ENCODE data around the gene LMF1.

The LMF1 gene

GRCh38 chr16:901715-902601 lies 68.8 kb downstream of the LMF1 start:
- no peak overlapping the region for H3K9ac ChIP-seq (ENCODE audit: low read depth, low read length)
- H3K9me3 ChIP-seq (ENCODE audit: insufficient read depth, low read depth, low read length): peaks cover 11% of the 10 kb centered on the region
- no peaks in the 10 kb centered on the region for H3K36me3 ChIP-seq (ENCODE audit: insufficient read depth, low read depth, low read length)
- H3K4me1 ChIP-seq (ENCODE audit: insufficient read depth, low read length): no peaks in the 10 kb centered on the region
- H3K27ac ChIP-seq (ENCODE audit: low read length): no peak overlapping the region
- no peaks in the 10 kb centered on the region for H3K27me3 ChIP-seq (ENCODE audit: insufficient read depth, low read length)
- no peak overlapping the region for H3K4me3 ChIP-seq (ENCODE audit: low read length)

- no peaks in the 10 kb centered on the region for H3K4me1 ChIP-seq (ENCODE audit: insufficient read depth, low read length)
- no peak overlapping the region for H3K4me3 ChIP-seq (ENCODE audit: low read length)
- H3K27ac ChIP-seq (ENCODE audit: low read length): no peak overlapping the region
- no peaks in the 10 kb centered on the region for H3K36me3 ChIP-seq (ENCODE audit: insufficient read depth, low read depth, low read length)
- no peaks in the 10 kb centered on the region for H3K27me3 ChIP-seq (ENCODE audit: insufficient read depth, low read length)
- no peak overlapping the region for H3K9ac ChIP-seq (ENCODE audit: low read depth, low read length)
- H3K9me3 ChIP-seq (ENCODE audit: insufficient read depth, low read depth, low read length): peaks cover 10% of the 10 kb centered on the region
Observed at GRCh38 chr16:901149-901548, 69.6 kb downstream of the LMF1 start.

GRCh38 chr16:900211-900610 lies 70.6 kb downstream of the LMF1 start:
- Histone ChIP-seq H3K4me1 (ENCODE audit: insufficient read depth, low read length) (no peaks in the 10 kb centered on the region), H3K9me3 (ENCODE audit: insufficient read depth, low read depth, low read length) (0 out of 2 replicates have a peak, but pooled peaks cover under 1% of the 10 kb centered on the region), H3K36me3 (ENCODE audit: insufficient read depth, low read depth, low read length) (no peaks in the 10 kb centered on the region), H3K27ac (ENCODE audit: low read length) (no peak overlapping the region), H3K4me3 (ENCODE audit: low read length) (no peak overlapping the region), H3K9ac (ENCODE audit: low read depth, low read length) (no peak overlapping the region), H3K27me3 (ENCODE audit: insufficient read depth, low read length) (no peaks in the 10 kb centered on the region)

- Histone ChIP-seq H3K4me1 (ENCODE audit: insufficient read depth, low read length) (no peaks in the 10 kb centered on the region), H3K9me3 (ENCODE audit: insufficient read depth, low read depth, low read length) (no peaks in the 10 kb centered on the region), H3K9ac (ENCODE audit: low read depth, low read length) (no peak overlapping the region), H3K27me3 (ENCODE audit: insufficient read depth, low read length) (no peaks in the 10 kb centered on the region), H3K36me3 (ENCODE audit: insufficient read depth, low read depth, low read length) (no peaks in the 10 kb centered on the region), H3K4me3 (ENCODE audit: low read length) (no peak overlapping the region), H3K27ac (ENCODE audit: low read length) (no peak overlapping the region)
Observed at GRCh38 chr16:899683-900060, 71.1 kb downstream of the LMF1 start.

GRCh38 chr16:898761-899682 lies 71.8 kb downstream of the LMF1 start:
- H3K9ac ChIP-seq (ENCODE audit: low read depth, low read length): no peak overlapping the region

GRCh38 chr16:898216-898615 lies 72.6 kb downstream of the LMF1 start:
- Histone ChIP-seq H3K36me3 (ENCODE audit: insufficient read depth, low read depth, low read length) (no peaks in the 10 kb centered on the region), H3K4me3 (ENCODE audit: low read length) (no peak overlapping the region), H3K9ac (ENCODE audit: low read depth, low read length) (no peak overlapping the region), H3K9me3 (ENCODE audit: insufficient read depth, low read depth, low read length) (no peaks in the 10 kb centered on the region), H3K4me1 (ENCODE audit: insufficient read depth, low read length) (no peaks in the 10 kb centered on the region), H3K27me3 (ENCODE audit: insufficient read depth, low read length) (no peaks in the 10 kb centered on the region), H3K27ac (ENCODE audit: low read length) (no peak overlapping the region)

More at GRCh38 chr16:898761-899682, 71.8 kb downstream of the LMF1 start:
- Histone ChIP-seq H3K27ac (ENCODE audit: low read length) (no peak overlapping the region), H3K27me3 (ENCODE audit: insufficient read depth, low read length) (no peaks in the 10 kb centered on the region), H3K9me3 (ENCODE audit: insufficient read depth, low read depth, low read length) (no peaks in the 10 kb centered on the region), H3K4me1 (ENCODE audit: insufficient read depth, low read length) (no peaks in the 10 kb centered on the region), H3K36me3 (ENCODE audit: insufficient read depth, low read depth, low read length) (no peaks in the 10 kb centered on the region), H3K4me3 (ENCODE audit: low read length) (no peak overlapping the region)

GRCh38 chr16:897701-898100 lies 73.1 kb downstream of the LMF1 start:
- no peaks in the 10 kb centered on the region for H3K9me3 ChIP-seq (ENCODE audit: insufficient read depth, low read depth, low read length)
- H3K4me1 ChIP-seq (ENCODE audit: insufficient read depth, low read length): no peaks in the 10 kb centered on the region
- H3K9ac ChIP-seq (ENCODE audit: low read depth, low read length): no peak overlapping the region
- H3K36me3 ChIP-seq (ENCODE audit: insufficient read depth, low read depth, low read length): no peaks in the 10 kb centered on the region
- no peak overlapping the region for H3K4me3 ChIP-seq (ENCODE audit: low read length)
- no peak overlapping the region for H3K27ac ChIP-seq (ENCODE audit: low read length)
- no peaks in the 10 kb centered on the region for H3K27me3 ChIP-seq (ENCODE audit: insufficient read depth, low read length)

- Histone ChIP-seq H3K4me1 (ENCODE audit: insufficient read depth, low read length) (no peaks in the 10 kb centered on the region), H3K27ac (ENCODE audit: low read length) (no peak overlapping the region), H3K9me3 (ENCODE audit: insufficient read depth, low read depth, low read length) (no peaks in the 10 kb centered on the region), H3K4me3 (ENCODE audit: low read length) (no peak overlapping the region), H3K27me3 (ENCODE audit: insufficient read depth, low read length) (no peaks in the 10 kb centered on the region), H3K36me3 (ENCODE audit: insufficient read depth, low read depth, low read length) (no peaks in the 10 kb centered on the region), H3K9ac (ENCODE audit: low read depth, low read length) (no peak overlapping the region)
Observed at GRCh38 chr16:897200-897543, 73.6 kb downstream of the LMF1 start.

GRCh38 chr16:896261-897199 lies 74.3 kb downstream of the LMF1 start:
- no peaks in the 10 kb centered on the region for H3K27me3 ChIP-seq (ENCODE audit: insufficient read depth, low read length)
- H3K9me3 ChIP-seq (ENCODE audit: insufficient read depth, low read depth, low read length): no peaks in the 10 kb centered on the region
- H3K4me3 ChIP-seq (ENCODE audit: low read length): no peak overlapping the region
- H3K4me1 ChIP-seq (ENCODE audit: insufficient read depth, low read length): no peaks in the 10 kb centered on the region
- no peaks in the 10 kb centered on the region for H3K36me3 ChIP-seq (ENCODE audit: insufficient read depth, low read depth, low read length)
- no peak overlapping the region for H3K27ac ChIP-seq (ENCODE audit: low read length)
- no peak overlapping the region for H3K9ac ChIP-seq (ENCODE audit: low read depth, low read length)

- Histone ChIP-seq H3K9me3 (ENCODE audit: insufficient read depth, low read depth, low read length) (no peaks in the 10 kb centered on the region), H3K9ac (ENCODE audit: low read depth, low read length) (no peak overlapping the region), H3K4me1 (ENCODE audit: insufficient read depth, low read length) (no peaks in the 10 kb centered on the region; the same call in 1 of the 2 replicates), H3K27ac (ENCODE audit: low read length) (no peak overlapping the region), H3K27me3 (ENCODE audit: insufficient read depth, low read length) (no peaks in the 10 kb centered on the region), H3K36me3 (ENCODE audit: insufficient read depth, low read depth, low read length) (no peaks in the 10 kb centered on the region), H3K4me3 (ENCODE audit: low read length) (no peak overlapping the region)
Observed at GRCh38 chr16:895371-895770, 75.4 kb downstream of the LMF1 start.

GRCh38 chr16:894841-895240 lies 75.9 kb downstream of the LMF1 start:
- no peak overlapping the region for H3K9ac ChIP-seq (ENCODE audit: low read depth, low read length)
- no peaks in the 10 kb centered on the region for H3K9me3 ChIP-seq (ENCODE audit: insufficient read depth, low read depth, low read length)
- H3K27me3 ChIP-seq (ENCODE audit: insufficient read depth, low read length): no peaks in the 10 kb centered on the region
- H3K27ac ChIP-seq (ENCODE audit: low read length): no peak overlapping the region
- H3K4me1 ChIP-seq (ENCODE audit: insufficient read depth, low read length): no peaks in the 10 kb centered on the region; the same call in 1 of the 2 replicates
- H3K36me3 ChIP-seq (ENCODE audit: insufficient read depth, low read depth, low read length): no peaks in the 10 kb centered on the region
- no peak overlapping the region for H3K4me3 ChIP-seq (ENCODE audit: low read length)
